Esophagus muscularis mucosa (tissue), 3 donors: ENCODE results near the gene MYO9B.

ENCODE experiments used
- CTCF ChIP-seq, 3 experiments: fragments of 200-600 bp in 2 of 3; fragments of 450-650 bp in 1 of 3; sonication (generic) in 2 of 3; IDR thresholded peaks; one replicate each; pipeline ENCODE4 v1.5.1; 2017 to 2019; ENCODE audit warnings: antibody characterized with exemption in 3 of 3, mild to moderate bottlenecking in 2 of 3, moderate library complexity in 1 of 3
- POLR2A ChIP-seq: fragments of 450-650 bp; IDR thresholded peaks from one replicate; pipeline ENCODE4 v1.6.1; 2017; ENCODE audit warnings: antibody characterized with exemption, moderate library complexity, mild to moderate bottlenecking, low read depth
- POLR2AphosphoS5 ChIP-seq, 2 donors: sonication (generic); formaldehyde crosslinking; IDR thresholded peaks; one replicate each; pipeline ENCODE4 v1.6.1; 2017; ENCODE audit warnings: antibody characterized with exemption in 2 of 2

GRCh38 chr19:17128820-17129219, 53.2 kb downstream of the MYO9B start:
- TF ChIP-seq CTCF (IDR thresholded peaks at IDR 0.05) (no peak), POLR2A (no peak), POLR2AphosphoS5 (IDR thresholded peaks at IDR 0.05) (no peak)
